Activated CD8-positive, alpha-beta memory T cell treated with anti-CD3 and anti-CD28 coated beads for 48 hours (primary cell): ENCODE data around the gene ERICH2.
"Not testable (repeated sequence)": the region's sequence is repeated elsewhere in the genome, so short reads cannot be mapped to it uniquely, and the experiment has no call there.

Experiments
- DNase-seq, 3 experiments: peaks; one replicate each; pipeline ENCODE4 v3.0.0-alpha.2; 2020; ENCODE audit warnings: low read depth in 2 of 3, low spot score in 2 of 3

The ERICH2 gene

DNA sequence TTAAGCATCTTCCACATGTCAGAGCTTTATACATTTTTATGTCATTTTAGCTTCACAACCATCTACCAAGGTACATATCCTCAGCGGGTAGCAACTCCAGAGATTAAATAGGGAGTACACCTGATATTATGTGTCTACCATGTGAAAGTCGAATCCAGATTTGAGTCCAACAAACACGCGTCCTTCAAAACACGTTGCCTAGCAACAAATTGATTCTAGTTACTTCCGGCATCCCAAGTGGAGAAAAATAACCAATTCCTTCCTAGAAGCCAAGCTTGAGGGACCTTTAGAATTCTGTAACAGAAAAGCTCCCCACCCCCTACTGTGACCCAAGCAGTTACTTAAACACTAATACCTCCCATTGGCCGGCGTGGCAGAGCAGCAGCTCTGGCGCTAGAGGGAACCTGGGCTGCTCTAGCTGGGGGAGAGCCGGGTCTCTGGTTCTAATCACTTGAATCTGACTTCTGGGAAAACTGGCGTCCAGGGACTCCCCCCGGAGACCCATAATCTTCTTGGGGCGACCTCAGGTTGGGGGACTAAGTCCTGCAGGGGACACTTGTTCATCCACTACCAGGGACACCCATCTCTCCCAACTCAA is at the start of gene ERICH2:
ERICH2 (plus strand) TSS at position 371 of the 598 bp plus-strand sequence. CDS start 304 bp downstream, outside the sequence.
- DNase-seq: peak in 1 of 3 experiments; percentile 14

DNA sequence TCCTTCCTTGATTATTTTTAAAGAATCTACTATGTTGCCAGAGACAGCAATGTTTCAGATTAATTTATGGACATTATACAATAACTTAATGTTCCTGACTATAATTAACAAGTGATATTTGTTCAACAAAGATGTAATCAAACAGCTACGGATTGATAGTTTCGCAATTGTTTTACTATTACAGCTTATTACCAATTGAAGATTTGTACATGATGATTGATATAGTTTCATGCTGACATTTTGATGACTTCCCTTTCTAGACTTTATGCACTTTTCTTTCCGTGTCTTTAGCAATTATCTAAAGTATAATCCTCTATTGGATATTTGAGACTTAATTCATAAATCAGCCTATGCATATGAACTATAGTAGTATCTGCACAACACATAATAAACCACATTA is 48.5 kb upstream of the ERICH2 start:
- no peak for DNase-seq

DNA sequence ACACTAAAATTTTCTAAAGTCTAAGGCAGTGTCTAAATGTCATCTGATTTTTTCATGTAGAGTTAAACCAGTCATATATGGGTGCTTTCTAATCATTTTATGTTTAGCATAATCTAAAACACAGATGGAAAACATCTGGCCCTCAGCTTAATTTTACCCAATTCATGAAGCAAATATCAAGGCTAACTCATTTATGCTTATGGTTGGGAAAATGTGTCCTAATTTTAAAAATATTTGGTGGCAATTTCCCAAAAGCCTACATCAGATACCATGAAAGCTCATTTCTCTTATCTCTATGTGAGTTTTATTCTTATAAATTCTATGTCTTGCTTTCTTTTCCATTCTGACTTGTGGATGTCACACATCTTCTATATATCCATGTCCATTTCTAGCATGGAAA is 47.9 kb upstream of the ERICH2 start:
- DNase-seq: no peak

DNA sequence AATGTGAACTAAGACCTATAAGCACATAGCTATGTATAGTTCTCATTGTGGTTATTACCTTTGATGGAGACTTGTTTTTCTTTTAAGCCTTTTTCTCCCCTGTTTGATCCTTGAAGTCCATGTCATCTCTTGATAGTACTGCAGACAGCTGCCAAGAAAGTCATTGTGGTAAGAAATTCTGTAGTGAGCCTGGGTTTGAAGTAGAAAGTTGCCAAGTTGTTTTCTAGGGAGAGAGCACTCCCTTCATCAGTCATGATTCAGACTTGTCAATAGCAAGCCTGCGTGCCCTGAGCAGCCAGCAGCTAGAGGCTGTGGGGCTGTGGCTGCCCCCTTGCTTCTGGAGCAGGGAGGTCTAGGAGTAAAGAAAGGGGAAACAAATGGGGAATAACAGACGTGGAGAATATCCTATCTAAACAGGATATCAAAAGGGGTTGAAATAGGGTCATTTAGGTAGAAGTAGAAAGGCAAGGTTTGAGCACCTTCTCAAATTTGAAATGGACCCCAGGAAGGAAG is 46.7 kb upstream of the ERICH2 start:
- DNase-seq: no peak

GRCh38 chr2:170733798-170734600 is 36.2 kb upstream of the ERICH2 start:
- DNase-seq: no peak

- DNase-seq: not testable (repeated sequence)
These were observed 35.6 kb upstream of the ERICH2 start for GRCh38 chr2:170734601-170735000.

DNA sequence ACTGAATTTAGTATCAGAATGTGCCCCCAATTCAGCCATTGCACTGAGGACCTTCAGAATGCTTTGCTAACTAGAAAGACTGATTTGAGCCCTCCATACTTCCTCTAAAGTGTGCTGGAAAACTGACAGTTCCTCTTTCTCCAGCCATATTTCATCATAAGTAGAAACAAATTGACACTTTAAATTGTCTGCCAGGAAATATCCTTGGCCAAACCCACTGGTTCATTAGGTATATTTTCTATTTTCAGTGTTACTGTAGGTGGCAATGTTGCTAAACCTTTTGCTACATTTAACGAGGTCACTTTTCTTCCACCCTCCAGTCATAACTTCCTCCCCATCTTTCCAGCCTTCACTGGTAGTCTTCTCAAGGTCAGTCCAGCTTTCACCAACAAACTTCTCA is 33.5 kb upstream of the ERICH2 start:
- no peak for DNase-seq

DNA sequence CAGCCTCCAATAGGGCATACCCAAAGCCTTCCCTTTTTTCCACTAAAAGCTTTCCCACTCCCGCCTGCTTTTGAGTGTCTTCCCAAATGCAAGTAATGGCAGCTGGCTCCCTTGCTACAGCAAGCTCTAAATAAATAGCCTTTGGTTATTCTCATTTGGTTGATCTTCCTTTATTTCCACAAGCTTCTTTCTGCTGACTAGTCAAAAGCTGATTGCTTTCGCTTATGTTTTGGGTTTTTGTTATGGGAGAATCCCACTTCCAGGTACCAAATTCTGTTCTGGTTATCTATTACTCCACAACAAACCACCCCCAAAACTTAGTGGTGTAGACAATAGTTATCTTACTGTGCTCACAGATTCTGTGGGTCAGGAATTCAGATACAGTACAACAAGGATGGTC is 32.8 kb upstream of the ERICH2 start:
- no peak for DNase-seq

DNA sequence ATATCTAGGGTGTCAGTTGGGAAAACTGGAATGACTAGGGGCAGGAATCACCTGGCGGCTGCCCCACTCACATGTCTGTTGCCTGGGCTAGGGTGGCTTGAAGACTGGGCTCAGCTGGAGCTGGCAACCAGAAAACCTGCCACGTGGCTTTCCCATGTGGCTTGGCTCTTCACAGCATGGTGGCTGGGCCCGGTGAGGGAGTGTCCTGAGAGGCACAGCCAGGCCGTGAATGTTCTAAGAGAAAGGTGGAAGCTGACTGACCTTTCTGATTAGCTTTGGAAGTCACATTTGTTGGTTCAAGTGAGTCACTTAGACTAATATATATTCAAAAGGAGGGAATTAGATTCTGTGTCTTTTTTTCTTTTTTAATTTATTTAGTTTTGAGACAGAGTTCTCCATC is 32.4 kb upstream of the ERICH2 start:
- DNase-seq: no peak

GRCh38 chr2:170739048-170739447 is 31.1 kb upstream of the ERICH2 start:
- DNase-seq: no peak

DNA sequence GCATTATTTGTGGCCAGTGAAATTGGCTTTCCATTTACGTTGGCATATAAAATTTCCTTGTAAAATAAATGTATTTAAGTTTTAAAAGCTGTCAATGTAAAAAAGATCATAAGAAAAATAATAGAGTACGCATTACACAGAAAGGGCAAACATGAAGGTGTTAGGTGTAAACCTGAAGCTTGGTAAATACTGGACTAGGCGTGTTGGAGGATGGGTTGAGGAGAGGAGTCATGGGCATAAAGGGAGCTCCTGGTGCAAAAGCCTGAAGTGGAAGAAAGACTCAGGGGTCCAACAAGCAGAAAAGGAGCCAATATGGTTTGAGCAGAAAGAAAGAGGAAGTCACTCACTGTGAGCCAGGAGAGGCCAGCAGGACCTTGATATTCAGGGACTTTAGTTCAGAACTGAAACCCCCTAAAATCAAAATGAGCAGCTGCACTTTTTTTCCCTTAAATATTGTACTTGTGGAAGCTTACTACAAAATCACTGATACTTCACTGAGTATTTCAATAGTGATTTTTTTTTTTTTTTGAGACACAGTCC is 30.6 kb upstream of the ERICH2 start:
- DNase-seq: no peak

GRCh38 chr2:170740660-170741059 is 29.5 kb upstream of the ERICH2 start:
- DNase-seq: no peak

DNA sequence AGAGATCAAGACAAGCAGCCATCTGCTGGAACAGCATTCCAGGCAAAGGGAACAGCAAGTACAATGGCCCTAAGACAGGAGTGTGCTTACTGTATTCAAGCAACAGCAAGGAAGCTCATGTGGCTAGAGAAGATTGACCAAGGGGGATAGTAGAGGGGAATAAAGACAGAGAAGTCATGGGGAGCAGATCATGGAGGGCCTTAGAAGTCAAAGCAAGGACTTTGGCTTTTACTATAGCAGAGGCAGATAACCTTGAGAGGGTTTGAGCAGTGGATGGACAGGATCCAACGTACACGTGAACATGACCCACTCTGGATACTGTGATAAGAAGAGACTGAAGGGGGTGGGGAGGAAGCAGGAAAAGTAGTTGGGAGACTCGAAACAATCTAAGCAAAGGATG is 28.2 kb upstream of the ERICH2 start:
- DNase-seq: no peak

GRCh38 chr2:170742896-170743529 is 27.2 kb upstream of the ERICH2 start:
- DNase-seq: no peak

DNA sequence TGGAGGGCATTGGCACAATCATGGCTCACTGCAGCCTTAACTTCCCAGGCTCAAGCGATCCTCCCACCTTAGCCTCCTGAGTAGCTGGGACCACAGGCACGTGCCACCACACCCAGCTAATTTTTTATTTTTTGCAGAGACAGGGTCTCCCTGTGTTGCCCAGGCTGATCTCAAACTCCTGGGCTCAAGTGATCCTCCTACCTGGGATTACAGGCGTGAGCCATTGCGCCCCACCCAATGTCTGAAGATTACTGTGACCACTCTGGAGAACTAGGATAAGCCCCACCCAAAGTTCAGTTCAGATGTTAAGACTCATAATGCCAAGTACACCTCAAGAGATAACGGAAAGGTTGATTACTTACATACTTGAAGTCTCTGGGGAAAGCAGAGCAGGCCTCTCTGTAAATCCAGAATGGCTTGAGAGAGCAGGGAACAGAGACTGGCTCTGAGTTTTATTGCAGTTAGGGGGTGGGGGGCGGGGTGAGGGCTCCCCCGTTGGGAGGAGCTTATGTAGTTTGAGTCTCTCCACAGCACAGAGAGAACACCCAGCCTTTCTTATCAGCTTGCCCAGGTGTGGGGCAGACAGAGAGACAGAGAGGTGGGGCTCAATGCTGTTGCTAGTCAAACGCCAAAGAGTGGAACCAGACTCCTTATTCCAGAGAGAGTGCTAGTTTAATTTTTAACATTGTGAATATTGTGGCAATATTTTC is 26.5 kb upstream of the ERICH2 start:
- no peak for DNase-seq

DNA sequence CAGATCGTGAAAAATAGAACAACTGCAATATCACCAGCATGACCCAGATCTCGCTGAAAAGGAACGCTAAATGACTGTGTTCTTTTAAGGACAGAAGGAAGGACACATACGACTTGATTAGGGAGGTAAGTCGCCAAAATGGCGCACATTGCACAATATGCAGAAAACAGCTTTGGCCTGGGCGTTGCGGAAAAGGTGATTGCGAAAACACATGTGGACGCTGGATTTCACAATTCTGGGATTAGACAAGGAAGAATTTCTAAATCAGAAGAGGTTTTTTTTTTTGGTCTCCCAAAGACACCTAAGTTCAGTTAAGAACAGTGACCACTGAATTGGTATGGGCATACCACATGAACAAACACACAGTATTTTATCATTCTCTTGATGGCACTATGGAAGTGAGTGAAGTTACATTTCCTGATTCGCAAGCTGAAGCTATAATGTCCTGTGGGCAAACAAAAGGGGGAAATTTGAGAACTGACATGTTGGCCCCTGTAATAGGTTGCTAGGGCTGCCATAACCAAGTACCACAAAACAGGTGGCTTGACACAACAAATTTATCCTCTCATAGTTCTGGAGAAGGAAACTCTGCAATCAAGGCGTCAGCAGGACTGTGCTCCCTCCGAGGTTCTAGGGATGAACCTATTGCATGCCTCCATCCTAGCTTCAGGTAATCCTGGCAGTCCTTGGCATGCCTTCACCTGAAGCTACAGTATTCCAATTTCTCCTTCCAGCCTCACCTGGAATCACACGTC is 25.8 kb upstream of the ERICH2 start:
- DNase-seq: no peak

DNA sequence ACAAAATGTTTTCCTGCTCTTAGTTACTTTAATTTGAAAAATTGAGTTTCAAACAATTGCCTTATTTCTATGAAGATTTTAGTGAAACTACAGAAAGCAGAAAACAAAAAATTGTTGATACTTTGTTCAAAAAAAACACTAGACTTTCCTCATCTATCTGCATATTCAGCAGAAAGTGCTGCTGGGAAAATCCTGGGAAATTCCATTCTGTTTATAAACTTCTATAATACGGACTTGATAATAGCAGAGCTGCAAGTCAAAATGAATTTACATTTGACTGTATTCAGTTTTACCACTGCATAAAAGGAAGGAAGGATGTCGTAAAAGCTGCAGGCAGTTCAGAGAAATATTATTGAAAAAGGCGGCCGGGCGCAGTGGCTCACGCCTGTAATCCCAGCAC is 24.9 kb upstream of the ERICH2 start:
- DNase-seq: no peak

DNA sequence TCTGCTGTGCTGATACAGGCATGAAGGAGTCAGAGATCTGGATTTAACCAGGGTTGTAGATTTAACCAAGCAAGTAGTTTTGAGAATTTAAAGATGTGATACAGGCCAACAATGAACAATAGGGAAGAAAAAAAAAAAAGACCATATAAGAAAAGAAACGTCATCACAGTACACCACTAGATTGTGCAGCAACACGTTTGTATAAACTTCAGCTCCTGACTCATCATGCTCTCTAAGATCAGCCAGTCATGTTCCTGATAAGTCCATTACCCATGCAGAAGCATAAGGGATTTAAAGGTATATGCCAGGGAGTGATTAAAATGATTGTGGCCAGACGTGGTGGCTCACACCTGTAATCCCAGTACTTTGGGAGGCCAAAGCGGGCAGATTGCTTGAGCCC is 22.3 kb upstream of the ERICH2 start:
- no peak for DNase-seq

DNA sequence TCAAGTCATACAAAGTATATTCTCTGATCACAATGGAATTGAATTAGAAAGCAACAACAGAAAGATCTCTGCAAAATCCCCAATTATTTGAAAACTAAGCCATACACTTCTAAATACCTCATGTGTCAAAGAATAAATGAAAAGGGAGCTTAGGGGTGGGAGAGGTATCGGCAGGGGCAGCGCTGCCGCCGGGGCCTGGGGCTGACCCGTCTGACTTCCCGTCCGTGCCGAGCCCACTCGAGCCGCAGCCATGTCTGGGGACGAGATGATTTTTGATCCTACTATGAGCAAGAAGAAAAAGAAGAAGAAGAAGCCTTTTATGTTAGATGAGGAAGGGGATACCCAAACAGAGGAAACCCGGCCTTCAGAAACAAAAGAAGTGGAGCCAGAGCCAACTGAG is 18.6 kb upstream of the ERICH2 start:
- DNase-seq: not testable (repeated sequence)

DNA sequence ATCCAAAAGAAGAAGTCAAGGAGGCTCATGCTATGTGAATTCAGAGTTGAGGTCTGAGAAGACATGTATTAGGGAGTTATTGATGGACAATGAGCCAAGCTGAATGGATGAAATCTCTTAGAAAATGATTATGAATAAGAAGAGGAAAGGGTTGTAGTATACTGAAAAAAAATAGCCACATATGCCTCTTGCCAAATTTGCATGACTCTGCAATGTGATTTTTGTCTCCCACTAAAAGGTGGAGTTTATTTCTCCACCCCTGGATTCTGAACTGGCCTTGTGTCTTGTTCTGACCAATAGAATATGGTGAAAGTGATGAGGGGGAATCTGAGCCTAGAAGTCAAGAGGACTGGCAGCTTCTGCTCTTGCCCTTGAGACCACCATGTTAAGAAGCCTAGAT is 8.6 kb upstream of the ERICH2 start:
- no peak for DNase-seq

DNA sequence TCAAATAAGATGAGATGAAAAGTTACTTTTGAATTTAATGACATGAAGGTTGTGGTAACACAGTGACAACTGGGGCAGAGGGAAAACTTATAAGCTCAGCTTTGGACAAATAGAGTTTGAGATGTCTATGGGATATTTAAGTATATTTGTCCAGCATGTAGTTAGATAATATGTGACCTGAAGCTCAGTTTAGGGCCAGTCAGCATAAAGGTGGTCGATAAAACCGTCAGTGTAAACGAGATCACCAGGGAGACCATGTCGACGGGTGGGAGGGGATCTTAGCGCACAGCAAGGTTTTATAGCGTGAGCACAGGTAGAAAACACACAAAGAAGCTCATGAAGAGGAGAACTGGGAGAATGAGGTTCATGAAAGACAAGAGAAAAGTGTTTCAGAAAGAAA is 7.4 kb upstream of the ERICH2 start:
- DNase-seq: no peak
